ENCODE measurements around the gene PASK. TPM values are rescaled to one million over a fixed set of nuclear protein-coding genes. Genes with fewer than 3 reads are reported as not detected.

PASK gene
- total and polyA plus RNA-seq, 2 experiments from 2014 or later, result 2.5 to 8.8 TPM

- TF ChIP-seq CTCF (IDR thresholded peaks at IDR 0.05; ENCODE audit: poor library complexity) (no peak), EZH2 (IDR thresholded peaks at IDR 0.05; ENCODE audit: borderline replicate concordance) (no peak), EZH2phosphoT487 (IDR thresholded peaks at IDR 0.05; ENCODE audit: low read depth, severe bottlenecking, unreplicated experiment) (no peak)
- DNase-seq (ENCODE audit: low spot score), result no peak
- Histone ChIP-seq H2AFZ (no peak overlapping the region), H3K9me3 (ENCODE audit: low read depth) (no peaks in the 10 kb centered on the region), H3K9me2 (replicated peaks; ENCODE audit: insufficient read depth) (no peaks in the 10 kb centered on the region), H4K20me1 (ENCODE audit: insufficient read depth, poor library complexity, severe bottlenecking) (peaks cover 16% of the 10 kb centered on the region), H3K36me3 (replicated peaks; ENCODE audit: insufficient read depth, low read depth) (peaks cover 3% of the 10 kb centered on the region), H3K79me2 (no peaks in the 10 kb centered on the region), H3K4me3 (no peak overlapping the region), H3K4me1 (ENCODE audit: insufficient read depth) (peaks cover 4% of the 10 kb centered on the region), H3K4me2 (no peak overlapping the region), H3K27ac (no peak overlapping the region), H3K27me3 (no peaks in the 10 kb centered on the region)
- 91% methylated on average over 22 of the region's 22 CpGs for WGBS (ENCODE audit: low lambda C conversion rate, missing lambda C conversion rate)
These were observed 57.4 kb downstream of the PASK start for GRCh38 chr2:241091734-241092445.

GRCh38 chr2:241091201-241091600 is 58.1 kb downstream of the PASK start:
- no peaks in the 10 kb centered on the region for H3K79me2 ChIP-seq
- no peak overlapping the region for H2AFZ ChIP-seq
- no peak overlapping the region for H3K4me3 ChIP-seq
- H3K36me3 ChIP-seq (replicated peaks; ENCODE audit: insufficient read depth, low read depth), result peaks cover 6% of the 10 kb centered on the region
- H3K4me1 ChIP-seq (ENCODE audit: insufficient read depth), result peaks cover 4% of the 10 kb centered on the region
- no peaks in the 10 kb centered on the region for H3K27me3 ChIP-seq
- TF ChIP-seq EZH2phosphoT487 (IDR thresholded peaks at IDR 0.05; ENCODE audit: low read depth, severe bottlenecking, unreplicated experiment), result no peak
- TF ChIP-seq EZH2 (IDR thresholded peaks at IDR 0.05; ENCODE audit: borderline replicate concordance), result no peak
- TF ChIP-seq CTCF (IDR thresholded peaks at IDR 0.05; ENCODE audit: poor library complexity), result no peak
- no peak overlapping the region for H3K27ac ChIP-seq
- no peak for DNase-seq (ENCODE audit: low spot score)
- H3K4me2 ChIP-seq, result no peak overlapping the region
- H3K9me3 ChIP-seq (ENCODE audit: low read depth), result no peaks in the 10 kb centered on the region
- H4K20me1 ChIP-seq (ENCODE audit: insufficient read depth, poor library complexity, severe bottlenecking), result peaks cover 15% of the 10 kb centered on the region
- 90% methylated on average over 10 of the region's 10 CpGs for WGBS (ENCODE audit: low lambda C conversion rate, missing lambda C conversion rate)
- no peaks in the 10 kb centered on the region for H3K9me2 ChIP-seq (replicated peaks; ENCODE audit: insufficient read depth)

GRCh38 chr2:241088791-241089732 is 60.2 kb downstream of the PASK start:
- Histone ChIP-seq H2AFZ (no peak overlapping the region), H4K20me1 (ENCODE audit: insufficient read depth, poor library complexity, severe bottlenecking) (peaks cover 7% of the 10 kb centered on the region), H3K4me1 (ENCODE audit: insufficient read depth) (peaks cover 4% of the 10 kb centered on the region), H3K9me3 (ENCODE audit: low read depth) (no peaks in the 10 kb centered on the region), H3K9me2 (replicated peaks; ENCODE audit: insufficient read depth) (no peaks in the 10 kb centered on the region), H3K27me3 (no peaks in the 10 kb centered on the region), H3K4me3 (no peak overlapping the region), H3K4me2 (no peak overlapping the region), H3K79me2 (no peaks in the 10 kb centered on the region), H3K27ac (no peak overlapping the region), H3K36me3 (replicated peaks; ENCODE audit: insufficient read depth, low read depth) (peaks cover 6% of the 10 kb centered on the region)
- 96% methylated on average over 20 of the region's 20 CpGs for WGBS (ENCODE audit: low lambda C conversion rate, missing lambda C conversion rate)
- DNase-seq (ENCODE audit: low spot score), result no peak
- no peak for TF ChIP-seq EZH2phosphoT487 (IDR thresholded peaks at IDR 0.05; ENCODE audit: low read depth, severe bottlenecking, unreplicated experiment)
- TF ChIP-seq EZH2 (IDR thresholded peaks at IDR 0.05; ENCODE audit: borderline replicate concordance), result no peak
- TF ChIP-seq CTCF (IDR thresholded peaks at IDR 0.05; ENCODE audit: poor library complexity), result no peak

Data from hepatocyte (in vitro differentiated cells).